Ascending aorta (tissue), 2 donors: ENCODE data around the gene TPRKB. TPM values are rescaled to one million over a fixed set of nuclear protein-coding genes. Genes with fewer than 3 reads are reported as not detected.

Experiments
- DNase-seq, 2 donors: peaks; one replicate each; pipeline ENCODE4 v3.0.0-alpha.2; 2019; ENCODE audit warnings: low spot score in 2 of 2
- H3K27ac ChIP-seq, 2 donors: fragments of 200-600 bp; sonication (generic); one replicate each; pipeline ENCODE4 v1.5.1; 2016 to 2017; ENCODE audit warnings: mild to moderate bottlenecking in 1 of 2
- H3K27me3 ChIP-seq: fragments of 200-600 bp; sonication (generic); one replicate; pipeline ENCODE4 v1.5.1; 2017
- H3K36me3 ChIP-seq, 2 donors: fragments of 200-600 bp; sonication (generic); one replicate each; pipeline ENCODE4 v1.5.1; 2016
- H3K4me1 ChIP-seq, 2 donors: fragments of 200-600 bp; sonication (generic); one replicate each; pipeline ENCODE4 v1.5.1; 2016 to 2017; ENCODE audit warnings: mild to moderate bottlenecking in 1 of 2
- H3K4me3 ChIP-seq, 2 donors: fragments of 200-600 bp; sonication (generic); one replicate each; pipeline ENCODE4 v1.5.1; 2016 to 2017; ENCODE audit warnings: mild to moderate bottlenecking in 1 of 2
- H3K9me3 ChIP-seq, 2 donors: fragments of 200-600 bp; sonication (generic); one replicate each; pipeline ENCODE4 v1.5.1; 2016
- CTCF ChIP-seq, 3 experiments: fragments of 200-600 bp in 2 of 3; fragments of 450-650 bp in 1 of 3; sonication (generic) in 2 of 3; IDR thresholded peaks; one replicate each; pipeline ENCODE4 v1.5.1; 2016 to 2019; ENCODE audit warnings: antibody characterized with exemption in 3 of 3, mild to moderate bottlenecking in 1 of 3, moderate library complexity in 1 of 3
- intact Hi-C: fragments of 100-400 bp; cut with DNase I; formaldehyde crosslinking; loops from one replicate; pipeline ENCODE4 v1.15.1; 2023
- total RNA-seq: library from RNA; depleted of rRNA; stranded (reverse); fragments of >200 nt; gene quantifications from one replicate; pipeline ENCODE4 v1.1.0, GENCODE V29; 2016

The TPRKB gene
- total RNA-seq, 1 donor from 2014 or later: 11.1 TPM

GRCh38 chr2:73749314-73749713, 12.2 kb upstream of the TPRKB start:
- H3K4me3 ChIP-seq: no peak overlapping the region
- no peak overlapping the region for H3K27ac ChIP-seq
- intact Hi-C loops: no loop called here
- peaks cover 11 to 66% of the 10 kb centered on the region in 2 donors for H3K36me3 ChIP-seq
- no peaks in the 10 kb centered on the region for H3K27me3 ChIP-seq
- no peak for DNase-seq
- H3K9me3 ChIP-seq: no peaks in the 10 kb centered on the region
- TF ChIP-seq CTCF (IDR thresholded peaks at IDR 0.05): no peak
- no peaks in the 10 kb centered on the region for H3K4me1 ChIP-seq

- DNase-seq: no peak
- Histone ChIP-seq H3K4me3 (no peak overlapping the region), H3K4me1 (no peaks in the 10 kb centered on the region), H3K9me3 (no peaks in the 10 kb centered on the region), H3K27me3 (no peaks in the 10 kb centered on the region), H3K27ac (no peak overlapping the region), H3K36me3 (peaks cover 6 to 58% of the 10 kb centered on the region in 2 donors)
- intact Hi-C loops: no loop called here
- TF ChIP-seq CTCF (IDR thresholded peaks at IDR 0.05): no peak
These were observed 9.7 kb upstream of the TPRKB start for GRCh38 chr2:73746877-73747208.

GRCh38 chr2:73746015-73746876, 9.1 kb upstream of the TPRKB start:
- Histone ChIP-seq H3K4me1 (no peaks in the 10 kb centered on the region), H3K36me3 (peaks cover 6 to 54% of the 10 kb centered on the region in 2 donors), H3K9me3 (no peaks in the 10 kb centered on the region), H3K27me3 (no peaks in the 10 kb centered on the region), H3K27ac (no peak overlapping the region), H3K4me3 (no peak overlapping the region)
- no peak for DNase-seq
- no peak for TF ChIP-seq CTCF (IDR thresholded peaks at IDR 0.05)
- intact Hi-C loops: no loop called here

- intact Hi-C loops: no loop called here
- H3K27ac ChIP-seq: no peak overlapping the region
- peaks cover under 1 to 29% of the 10 kb centered on the region in 2 donors for H3K36me3 ChIP-seq
- H3K4me3 ChIP-seq: no peak overlapping the region
- no peak for TF ChIP-seq CTCF (IDR thresholded peaks at IDR 0.05)
- peaks cover 0 to 14% of the 10 kb centered on the region in 2 donors for H3K4me1 ChIP-seq
- no peaks in the 10 kb centered on the region for H3K27me3 ChIP-seq
- DNase-seq: no peak
- no peaks in the 10 kb centered on the region for H3K9me3 ChIP-seq
These were observed 3.6 kb upstream of the TPRKB start for GRCh38 chr2:73740767-73741166.

- intact Hi-C loops: loop anchor here (5.0 kb wide), 4 partner anchors 38 to 667 kb away; partner anchors contain the start of genes ALMS1, DGUOK and SFXN5
- Histone ChIP-seq H3K27ac (no peak overlapping the region), H3K4me3 (no peak overlapping the region), H3K9me3 (no peaks in the 10 kb centered on the region), H3K36me3 (peaks cover 3 to 20% of the 10 kb centered on the region in 2 donors), H3K27me3 (no peaks in the 10 kb centered on the region), H3K4me1 (peaks cover 0 to 16% of the 10 kb centered on the region in 2 donors)
- no peak for TF ChIP-seq CTCF (IDR thresholded peaks at IDR 0.05)
- DNase-seq: no peak
These were observed 2.0 kb upstream of the TPRKB start for GRCh38 chr2:73739101-73739500.
